Raji (cell line): ENCODE measurements around the gene WDFY4.

Experiments
- POLR2A ChIP-seq: IDR thresholded peaks from 2 replicates; pipeline ENCODE4 v1.6.1; 2011; ENCODE audit warnings: low read depth, low read length, control low read depth; ENCODE audit not compliant: insufficient read depth

The WDFY4 gene

GRCh38 chr10:48684792-48685623 lies at the start of gene WDFY4:
Gene WDFY4, plus strand, starts transcription at chr10:48684873. Its CDS starts 24,860 bp downstream, at chr10:48709733.
- TF ChIP-seq POLR2A, result peak; percentile 75

- no peak for TF ChIP-seq POLR2A
These were observed 49.6 kb upstream of the WDFY4 start for GRCh38 chr10:48634984-48635557.

GRCh38 chr10:48636231-48636630 lies 48.4 kb upstream of the WDFY4 start:
- TF ChIP-seq POLR2A, result no peak

- TF ChIP-seq POLR2A, result no peak
These were observed 47.8 kb upstream of the WDFY4 start for GRCh38 chr10:48636901-48637300.

GRCh38 chr10:48638158-48638557 lies 46.5 kb upstream of the WDFY4 start:
- TF ChIP-seq POLR2A, result no peak

GRCh38 chr10:48638739-48639527 lies 45.7 kb upstream of the WDFY4 start:
- TF ChIP-seq POLR2A, result no peak

- TF ChIP-seq POLR2A, result no peak
These were observed 45.0 kb upstream of the WDFY4 start for GRCh38 chr10:48639632-48640031.

- no peak for TF ChIP-seq POLR2A
These were observed 44.3 kb upstream of the WDFY4 start for GRCh38 chr10:48640326-48640725.

GRCh38 chr10:48645600-48645999 lies 39.1 kb upstream of the WDFY4 start:
- TF ChIP-seq POLR2A, result no peak

GRCh38 chr10:48648172-48648942 lies 36.3 kb upstream of the WDFY4 start:
- TF ChIP-seq POLR2A, result no peak

GRCh38 chr10:48649349-48649944 lies 35.2 kb upstream of the WDFY4 start:
- TF ChIP-seq POLR2A, result no peak

GRCh38 chr10:48651293-48651692 lies 33.4 kb upstream of the WDFY4 start:
- TF ChIP-seq POLR2A, result no peak

GRCh38 chr10:48651839-48652238 lies 32.8 kb upstream of the WDFY4 start:
- no peak for TF ChIP-seq POLR2A

- no peak for TF ChIP-seq POLR2A
These were observed 32.3 kb upstream of the WDFY4 start for GRCh38 chr10:48652344-48652743.

- no peak for TF ChIP-seq POLR2A
These were observed 31.3 kb upstream of the WDFY4 start for GRCh38 chr10:48653347-48653746.
